Gastrocnemius medialis (tissue), 4 donors: ENCODE data around the gene ITGA8. TPM values are rescaled to one million over a fixed set of nuclear protein-coding genes. Genes with fewer than 3 reads are reported as not detected.

Experiments used
- ATAC-seq, 2 donors: fragments of 150-250 bp; one replicate each; pipeline ENCODE4 v1.9.1; 2016
- DNase-seq, 2 donors: peaks; one replicate each; pipeline ENCODE4 v3.0.0-alpha.2; 2019
- H3K27ac ChIP-seq, 4 donors: fragments of 200-600 bp; sonication (generic); 1 replicate in 1 of 4; 2 replicates in 3 of 4; pipeline ENCODE4 v1.5.1; 2016 to 2018; ENCODE audit warnings: mild to moderate bottlenecking in 2 of 4, moderate library complexity in 1 of 4
- H3K27me3 ChIP-seq, 3 donors: fragments of 200-600 bp; sonication (generic) in 2 of 3; 1 replicate in 1 of 3; 2 replicates in 2 of 3; pipeline versions ENCODE4 v1.5.1 to v1.6.0; 2016 to 2019; ENCODE audit warnings: mild to moderate bottlenecking in 1 of 3, moderate library complexity in 1 of 3
- H3K36me3 ChIP-seq, 2 donors: fragments of 200-600 bp; sonication (generic) in 1 of 2; one replicate each; pipeline ENCODE4 v1.5.1; 2017 to 2018
- H3K4me1 ChIP-seq, 2 donors: fragments of 200-600 bp; sonication (generic) in 1 of 2; one replicate each; pipeline ENCODE4 v1.5.1; 2016 to 2017; ENCODE audit warnings: mild to moderate bottlenecking in 2 of 2
- H3K4me3 ChIP-seq, 4 donors: fragments of 200-600 bp; sonication (generic) in 3 of 4; 1 replicate in 1 of 4; 2 replicates in 3 of 4; pipeline ENCODE4 v1.5.1; 2016 to 2019; ENCODE audit warnings: mild to moderate bottlenecking in 2 of 4
- H3K9me3 ChIP-seq, 3 donors: fragments of 200-600 bp; sonication (generic) in 2 of 3; 1 replicate in 1 of 3; 2 replicates in 2 of 3; pipeline ENCODE4 v1.5.1; 2016 to 2019
- CTCF ChIP-seq, 5 experiments: fragments of 450-650 bp in 3 of 5; fragments of 200-600 bp in 2 of 5; sonication (generic) in 2 of 5; IDR thresholded peaks in 4 of 5; conservative IDR thresholded peaks in 1 of 5; 1 replicate in 4 of 5; 2 replicates in 1 of 5; pipeline ENCODE4 v1.5.1; 2016 to 2019; ENCODE audit warnings: antibody characterized with exemption in 5 of 5, mild to moderate bottlenecking in 3 of 5, moderate library complexity in 3 of 5
- POLR2A ChIP-seq, 2 donors: fragments of 450-650 bp; IDR thresholded peaks; one replicate each; pipeline ENCODE4 v1.6.1; 2017; ENCODE audit warnings: antibody characterized with exemption in 2 of 2, mild to moderate bottlenecking in 2 of 2, moderate library complexity in 2 of 2
- in situ Hi-C, 4 donors: fragments of 200-750 bp; cut with MboI; loops; one replicate each; pipeline versions ENCODE4 v1.15.0 to v1.8.0; 2017; ENCODE audit warnings: low sequenced_read_pairs in 4 of 4
- intact Hi-C: fragments of 100-400 bp; cut with DNase I; formaldehyde crosslinking; loops from one replicate; pipeline ENCODE4 v1.15.1; 2023; ENCODE audit warnings: low total_unique reads
- total RNA-seq, 4 donors: library from RNA; depleted of rRNA; stranded (reverse); fragments of >200 nt; gene quantifications; one replicate each; pipeline versions ENCODE4 v1.1.0 to v1.2.3, GENCODE V29; 2016

The ITGA8 gene
- total RNA-seq, 4 donors from 2014 or later: 1.6 to 17.4 (median 10.3) TPM

GRCh38 chr10:15515202-15515601 is 204.5 kb downstream of the ITGA8 start:
- TF ChIP-seq POLR2A (IDR thresholded peaks at IDR 0.05) (no peak), CTCF (IDR thresholded peaks at IDR 0.05 in 4 of 5, conservative IDR thresholded peaks at IDR 0.05 in 1 of 5) (no peak)
- intact Hi-C loops: no loop called here
- DNase-seq (peak in 1 of 2 donors; percentile 21), ATAC-seq (no peak)
- in situ Hi-C loops: no loop called here
- Histone ChIP-seq H3K36me3 (no peaks in the 10 kb centered on the region), H3K9me3 (no peaks in the 10 kb centered on the region), H3K27ac (no peak overlapping the region), H3K4me1 (no peaks in the 10 kb centered on the region), H3K4me3 (no peak overlapping the region), H3K27me3 (no peaks in the 10 kb centered on the region)

- intact Hi-C loops: no loop called here
- in situ Hi-C loops: no loop called here
- Histone ChIP-seq H3K4me1 (no peaks in the 10 kb centered on the region), H3K27me3 (no peaks in the 10 kb centered on the region), H3K36me3 (no peaks in the 10 kb centered on the region), H3K27ac (no peak overlapping the region), H3K4me3 (no peak overlapping the region), H3K9me3 (no peaks in the 10 kb centered on the region)
- ATAC-seq (no peak), DNase-seq (no peak)
- TF ChIP-seq POLR2A (IDR thresholded peaks at IDR 0.05) (no peak), CTCF (IDR thresholded peaks at IDR 0.05 in 4 of 5, conservative IDR thresholded peaks at IDR 0.05 in 1 of 5) (no peak)
Observed at GRCh38 chr10:15510963-15511362, 208.8 kb downstream of the ITGA8 start.

GRCh38 chr10:15505329-15505728 is 214.4 kb downstream of the ITGA8 start:
- in situ Hi-C loops (no loop called here), intact Hi-C loops (no loop called here)
- Histone ChIP-seq H3K9me3 (no peaks in the 10 kb centered on the region), H3K27ac (no peak overlapping the region), H3K27me3 (no peaks in the 10 kb centered on the region), H3K4me3 (no peak overlapping the region), H3K4me1 (no peaks in the 10 kb centered on the region), H3K36me3 (no peaks in the 10 kb centered on the region)
- TF ChIP-seq POLR2A (IDR thresholded peaks at IDR 0.05) (no peak), CTCF (IDR thresholded peaks at IDR 0.05 in 4 of 5, conservative IDR thresholded peaks at IDR 0.05 in 1 of 5) (no peak)
- ATAC-seq (no peak), DNase-seq (no peak)

- TF ChIP-seq CTCF (IDR thresholded peaks at IDR 0.05 in 4 of 5, conservative IDR thresholded peaks at IDR 0.05 in 1 of 5) (no peak), POLR2A (IDR thresholded peaks at IDR 0.05) (no peak)
- in situ Hi-C loops (no loop called here), intact Hi-C loops (no loop called here)
- DNase-seq (no peak), ATAC-seq (no peak)
- Histone ChIP-seq H3K27ac (no peak overlapping the region), H3K36me3 (no peaks in the 10 kb centered on the region), H3K4me3 (no peak overlapping the region), H3K27me3 (no peaks in the 10 kb centered on the region), H3K9me3 (no peaks in the 10 kb centered on the region), H3K4me1 (no peaks in the 10 kb centered on the region)
Observed at GRCh38 chr10:15504101-15504840, 215.5 kb downstream of the ITGA8 start.
